Neural progenitor cell (in vitro differentiated cells): ENCODE measurements around the gene RNU6-7. TPM values are rescaled to one million over a fixed set of nuclear protein-coding genes. Genes with fewer than 3 reads are reported as not detected.

Source experiments
- DNase-seq: peaks from one replicate; pipeline ENCODE4 v3.0.0-alpha.2; 2016; ENCODE audit warnings: low spot score
- H2AFZ ChIP-seq: fragments of 200-600 bp; sonication (generic); replicated peaks from 2 replicates; pipeline ENCODE4 v1.6.1; 2016; ENCODE audit warnings: antibody characterized with exemption
- H3F3A ChIP-seq: fragments of 200-600 bp; sonication (generic); 2 replicates; pipeline ENCODE4 v1.6.1; 2016; ENCODE audit warnings: antibody characterized with exemption, low read depth
- H3K27ac ChIP-seq: fragments of 200-600 bp; sonication (generic); 2 replicates; pipeline ENCODE4 v1.5.1; 2016; ENCODE audit warnings: mild to moderate bottlenecking
- H3K27me3 ChIP-seq: fragments of 200-600 bp; sonication (generic); 2 replicates; pipeline ENCODE4 v1.6.1; 2016; ENCODE audit warnings: mild to moderate bottlenecking, moderate library complexity
- H3K36me3 ChIP-seq: fragments of 200-600 bp; sonication (generic); 2 replicates; pipeline ENCODE4 v1.5.1; 2016
- H3K4me1 ChIP-seq: fragments of 200-600 bp; sonication (generic); 2 replicates; pipeline ENCODE4 v1.6.1; 2016; ENCODE audit warnings: mixed run types
- H3K4me2 ChIP-seq: fragments of 200-600 bp; sonication (generic); 2 replicates; pipeline ENCODE4 v1.6.1; 2016
- H3K4me3 ChIP-seq: fragments of 200-600 bp; sonication (generic); 2 replicates; pipeline ENCODE4 v1.5.1; 2016
- H3K79me2 ChIP-seq: fragments of 200-600 bp; sonication (generic); 2 replicates; pipeline ENCODE4 v1.6.1; 2016; ENCODE audit warnings: low read depth
- H3K9ac ChIP-seq: fragments of 200-600 bp; sonication (generic); 2 replicates; pipeline ENCODE4 v1.6.1; 2016
- H3K9me3 ChIP-seq: fragments of 200-600 bp; sonication (generic); 2 replicates; pipeline ENCODE4 v1.5.1; 2016; ENCODE audit warnings: low read depth
- H4K20me1 ChIP-seq: fragments of 200-600 bp; sonication (generic); 2 replicates; pipeline ENCODE4 v1.6.1; 2016; ENCODE audit warnings: low read depth
- H3K27ac Mint-ChIP-seq: 3 replicates; pipeline ENCODE4 v1.8.0; 2021; ENCODE audit warnings: mixed read lengths
- H3K27me3 Mint-ChIP-seq: 2 replicates; pipeline ENCODE4 v1.8.0; 2022; ENCODE audit warnings: low read depth, mild to moderate bottlenecking, inconsistent platforms, moderate library complexity, mixed read lengths; ENCODE audit not compliant: insufficient read depth
- H3K36me3 Mint-ChIP-seq: 3 replicates; pipeline ENCODE4 v1.8.0; 2021; ENCODE audit warnings: mixed read lengths
- H3K4me1 Mint-ChIP-seq: 3 replicates; pipeline ENCODE4 v1.8.0; 2021; ENCODE audit warnings: mixed read lengths
- H3K4me3 Mint-ChIP-seq: 3 replicates; pipeline ENCODE4 v1.8.0; 2021; ENCODE audit warnings: mild to moderate bottlenecking, moderate library complexity, mixed read lengths
- H3K9me3 Mint-ChIP-seq: 3 replicates; pipeline ENCODE4 v1.8.0; 2020; ENCODE audit warnings: mixed read lengths
- CTCF ChIP-seq: fragments of 200-600 bp; sonication (generic); IDR thresholded peaks from 2 replicates; pipeline ENCODE4 v1.5.1; 2017; ENCODE audit warnings: antibody characterized with exemption, mild to moderate bottlenecking
- EZH2 ChIP-seq: fragments of 200-600 bp; sonication (generic); IDR thresholded peaks from 2 replicates; pipeline ENCODE4 v1.6.1; 2017; ENCODE audit warnings: antibody characterized with exemption, mild to moderate bottlenecking, moderate library complexity
- EZH2phosphoT487 ChIP-seq: fragments of 200-600 bp; sonication (generic); IDR thresholded peaks from 2 replicates; pipeline ENCODE4 v1.6.1; 2017; ENCODE audit warnings: antibody characterized with exemption
- total RNA-seq: library from RNA; depleted of rRNA; stranded (reverse); fragments of >200 nt; gene quantifications from 2 replicates; pipeline ENCODE4 v1.2.3, GENCODE V29; 2015; ENCODE audit warnings: low replicate concordance

The RNU6-7 gene
- total RNA-seq, 1 donor from 2014 or later = not detected

DNA sequence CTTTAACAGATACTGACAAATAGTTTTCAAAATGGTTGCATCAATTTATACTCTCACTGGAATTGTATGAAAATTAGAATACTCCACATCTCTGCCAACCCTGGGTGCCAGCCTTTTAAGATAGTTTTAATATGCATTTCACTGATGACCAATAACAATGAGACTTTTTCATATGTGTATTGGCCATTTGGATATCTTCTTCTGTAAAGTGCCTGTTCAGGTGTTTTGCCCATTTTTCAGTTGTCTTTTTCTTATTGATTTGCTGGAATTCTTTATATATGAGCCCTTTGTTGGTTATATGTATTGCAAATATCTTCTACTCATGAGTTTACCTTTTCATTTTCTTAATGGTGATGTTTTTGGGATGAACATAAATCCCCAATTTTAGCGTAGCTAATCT lies 16.7 kb upstream of the RNU6-7 start:
- Mint-ChIP-seq H3K4me1 (no peaks in the 10 kb centered on the region), H3K27ac (no peak overlapping the region), H3K36me3 (peaks cover 3% of the 10 kb centered on the region), H3K4me3 (no peak overlapping the region), H3K27me3 (no peaks in the 10 kb centered on the region), H3K9me3 (peaks cover 17% of the 10 kb centered on the region)
- Histone ChIP-seq H3K36me3 (no peaks in the 10 kb centered on the region), H3K79me2 (no peaks in the 10 kb centered on the region), H4K20me1 (no peaks in the 10 kb centered on the region), H3K4me3 (no peak overlapping the region), H3K27me3 (no peaks in the 10 kb centered on the region), H3K27ac (no peak overlapping the region), H3K4me2 (no peak overlapping the region), H3F3A (no peaks in the 10 kb centered on the region), H2AFZ (no peak overlapping the region), H3K9me3 (peaks cover 6% of the 10 kb centered on the region), H3K4me1 (no peaks in the 10 kb centered on the region), H3K9ac (no peak overlapping the region)
- no peak for DNase-seq
- TF ChIP-seq CTCF (no peak), EZH2phosphoT487 (no peak), EZH2 (no peak)

DNA sequence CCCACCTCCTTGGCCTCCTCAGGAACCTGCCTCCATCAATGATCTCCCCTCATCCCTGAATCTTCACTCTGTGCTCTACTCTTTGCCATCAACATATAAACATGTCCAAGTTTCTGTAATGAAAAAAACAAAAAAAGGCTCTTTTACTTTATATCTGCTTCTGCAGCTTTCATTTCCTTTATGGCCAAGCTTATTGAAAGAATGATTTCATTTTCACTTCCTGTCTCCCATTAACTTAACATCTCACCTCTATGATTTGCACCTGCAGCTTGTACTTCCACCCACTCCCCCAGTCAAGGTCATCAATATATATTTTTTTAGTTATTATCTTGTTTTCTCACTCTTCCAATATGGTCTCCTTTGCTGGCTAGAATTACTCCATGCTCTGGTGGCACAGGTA lies 15.6 kb upstream of the RNU6-7 start:
- Histone ChIP-seq H3K27ac (no peak overlapping the region), H3K4me3 (no peak overlapping the region), H3K9ac (no peak overlapping the region), H3K27me3 (no peaks in the 10 kb centered on the region), H3F3A (no peaks in the 10 kb centered on the region), H3K79me2 (no peaks in the 10 kb centered on the region), H3K9me3 (peaks cover 6% of the 10 kb centered on the region), H4K20me1 (no peaks in the 10 kb centered on the region), H2AFZ (no peak overlapping the region), H3K4me2 (no peak overlapping the region), H3K36me3 (no peaks in the 10 kb centered on the region), H3K4me1 (no peaks in the 10 kb centered on the region)
- H3K27ac Mint-ChIP-seq = no peak overlapping the region
- DNase-seq = no peak
- no peak overlapping the region for H3K4me3 Mint-ChIP-seq
- H3K36me3 Mint-ChIP-seq = peaks cover 3% of the 10 kb centered on the region
- H3K4me1 Mint-ChIP-seq = no peaks in the 10 kb centered on the region
- H3K27me3 Mint-ChIP-seq = no peaks in the 10 kb centered on the region
- H3K9me3 Mint-ChIP-seq = peaks cover 12% of the 10 kb centered on the region
- TF ChIP-seq EZH2phosphoT487 (no peak), CTCF (no peak), EZH2 (no peak)

GRCh38 chr14:32189811-32190210 lies 12.0 kb upstream of the RNU6-7 start:
- Mint-ChIP-seq H3K4me3 (no peak overlapping the region), H3K9me3 (peaks cover 7% of the 10 kb centered on the region), H3K4me1 (no peaks in the 10 kb centered on the region), H3K27ac (no peak overlapping the region), H3K27me3 (no peaks in the 10 kb centered on the region), H3K36me3 (no peaks in the 10 kb centered on the region)
- H3K36me3 ChIP-seq = no peaks in the 10 kb centered on the region
- H3K4me1 ChIP-seq = no peaks in the 10 kb centered on the region
- H3F3A ChIP-seq = no peaks in the 10 kb centered on the region
- no peak overlapping the region for H3K4me2 ChIP-seq
- no peaks in the 10 kb centered on the region for H4K20me1 ChIP-seq
- no peak for DNase-seq
- H3K4me3 ChIP-seq = no peak overlapping the region
- H3K9ac ChIP-seq = no peak overlapping the region
- H2AFZ ChIP-seq = no peak overlapping the region
- H3K27me3 ChIP-seq = no peaks in the 10 kb centered on the region
- no peak overlapping the region for H3K27ac ChIP-seq
- TF ChIP-seq EZH2phosphoT487 = no peak
- H3K79me2 ChIP-seq = no peaks in the 10 kb centered on the region
- peaks cover 6% of the 10 kb centered on the region for H3K9me3 ChIP-seq

GRCh38 chr14:32190673-32191072 lies 11.2 kb upstream of the RNU6-7 start:
- H3K27ac Mint-ChIP-seq = no peak overlapping the region
- no peak for DNase-seq
- peaks cover 7% of the 10 kb centered on the region for H3K9me3 Mint-ChIP-seq
- H3K4me1 Mint-ChIP-seq = no peaks in the 10 kb centered on the region
- no peak overlapping the region for H3K4me2 ChIP-seq
- no peaks in the 10 kb centered on the region for H3K27me3 Mint-ChIP-seq
- no peak overlapping the region for H3K27ac ChIP-seq
- H3K79me2 ChIP-seq = no peaks in the 10 kb centered on the region
- TF ChIP-seq CTCF (no peak), EZH2phosphoT487 (no peak), EZH2 (no peak)
- no peaks in the 10 kb centered on the region for H3F3A ChIP-seq
- H3K36me3 Mint-ChIP-seq = no peaks in the 10 kb centered on the region
- H3K36me3 ChIP-seq = no peaks in the 10 kb centered on the region
- H3K27me3 ChIP-seq = no peaks in the 10 kb centered on the region
- H3K4me1 ChIP-seq = no peaks in the 10 kb centered on the region
- no peaks in the 10 kb centered on the region for H4K20me1 ChIP-seq
- no peak overlapping the region for H2AFZ ChIP-seq
- H3K9me3 ChIP-seq = no peaks in the 10 kb centered on the region
- H3K9ac ChIP-seq = no peak overlapping the region
- H3K4me3 ChIP-seq = no peak overlapping the region
- H3K4me3 Mint-ChIP-seq = no peak overlapping the region
